ENCODE measurements around the gene TCEAL1.

The TCEAL1 gene

DNA sequence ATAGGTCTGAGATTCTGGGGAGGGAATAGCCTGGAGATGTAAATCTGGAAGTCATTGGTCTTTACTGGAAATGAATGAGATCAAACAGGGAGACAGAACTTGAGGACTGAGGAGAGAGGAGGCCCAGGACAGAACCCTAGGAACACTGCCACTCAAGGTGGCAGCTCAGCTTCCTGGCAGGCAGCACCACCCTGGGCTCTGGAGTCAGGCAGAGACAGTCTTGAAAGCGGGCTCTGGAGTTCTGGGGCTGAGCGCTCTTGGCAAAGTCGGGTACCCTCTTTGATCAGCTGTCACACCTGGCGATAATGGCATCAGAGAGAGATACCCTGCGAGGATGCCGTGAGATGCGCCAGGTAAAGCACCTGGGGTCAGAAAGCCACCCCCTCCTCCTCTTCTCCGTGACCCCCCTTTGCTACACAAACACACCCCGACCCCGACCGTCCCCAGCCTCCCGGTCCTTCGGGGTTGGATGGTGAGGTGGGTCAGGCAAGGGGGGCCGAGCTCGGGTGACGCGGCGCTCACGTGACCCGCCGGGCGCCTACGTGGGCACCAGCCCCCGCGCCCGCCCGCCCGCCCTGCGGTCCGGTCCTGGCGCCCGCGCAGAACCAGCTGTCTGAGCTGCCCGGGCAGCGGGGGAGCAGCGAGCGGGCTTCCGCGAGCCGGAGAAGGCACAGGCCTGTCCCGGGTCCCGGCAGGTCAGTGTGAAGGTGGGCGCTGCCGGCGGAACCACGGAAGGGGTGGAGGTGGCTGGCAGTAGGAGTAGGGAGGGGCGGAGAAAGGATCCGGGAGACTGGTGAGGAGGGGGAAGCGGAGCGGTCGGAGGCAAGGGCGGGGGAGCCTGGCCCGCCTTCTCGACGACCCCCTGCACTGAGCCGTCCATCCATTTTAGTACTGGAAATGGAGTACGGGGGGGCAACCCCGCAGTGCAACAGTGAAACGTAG lies 21.1 kb upstream of the TCEAL1 start, which contains the start of gene TCEAL3:
TSS of gene TCEAL3 (plus strand) at position 600 of the 942 bp plus-strand sequence. CDS start 1,102 bp downstream, outside the sequence.
- peak; percentile 19 for DNase-seq (ENCODE audit: insufficient read length, low spot score)
- FAIRE-seq: no peak
- TF ChIP-seq, protein P1, sequence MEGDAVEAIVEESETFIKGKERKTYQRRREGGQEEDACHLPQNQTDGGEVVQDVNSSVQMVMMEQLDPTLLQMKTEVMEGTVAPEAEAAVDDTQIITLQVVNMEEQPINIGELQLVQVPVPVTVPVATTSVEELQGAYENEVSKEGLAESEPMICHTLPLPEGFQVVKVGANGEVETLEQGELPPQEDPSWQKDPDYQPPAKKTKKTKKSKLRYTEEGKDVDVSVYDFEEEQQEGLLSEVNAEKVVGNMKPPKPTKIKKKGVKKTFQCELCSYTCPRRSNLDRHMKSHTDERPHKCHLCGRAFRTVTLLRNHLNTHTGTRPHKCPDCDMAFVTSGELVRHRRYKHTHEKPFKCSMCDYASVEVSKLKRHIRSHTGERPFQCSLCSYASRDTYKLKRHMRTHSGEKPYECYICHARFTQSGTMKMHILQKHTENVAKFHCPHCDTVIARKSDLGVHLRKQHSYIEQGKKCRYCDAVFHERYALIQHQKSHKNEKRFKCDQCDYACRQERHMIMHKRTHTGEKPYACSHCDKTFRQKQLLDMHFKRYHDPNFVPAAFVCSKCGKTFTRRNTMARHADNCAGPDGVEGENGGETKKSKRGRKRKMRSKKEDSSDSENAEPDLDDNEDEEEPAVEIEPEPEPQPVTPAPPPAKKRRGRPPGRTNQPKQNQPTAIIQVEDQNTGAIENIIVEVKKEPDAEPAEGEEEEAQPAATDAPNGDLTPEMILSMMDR (IDR thresholded peaks at IDR 0.05; ENCODE audit: insufficient read depth, missing control alignments): no peak

DNA sequence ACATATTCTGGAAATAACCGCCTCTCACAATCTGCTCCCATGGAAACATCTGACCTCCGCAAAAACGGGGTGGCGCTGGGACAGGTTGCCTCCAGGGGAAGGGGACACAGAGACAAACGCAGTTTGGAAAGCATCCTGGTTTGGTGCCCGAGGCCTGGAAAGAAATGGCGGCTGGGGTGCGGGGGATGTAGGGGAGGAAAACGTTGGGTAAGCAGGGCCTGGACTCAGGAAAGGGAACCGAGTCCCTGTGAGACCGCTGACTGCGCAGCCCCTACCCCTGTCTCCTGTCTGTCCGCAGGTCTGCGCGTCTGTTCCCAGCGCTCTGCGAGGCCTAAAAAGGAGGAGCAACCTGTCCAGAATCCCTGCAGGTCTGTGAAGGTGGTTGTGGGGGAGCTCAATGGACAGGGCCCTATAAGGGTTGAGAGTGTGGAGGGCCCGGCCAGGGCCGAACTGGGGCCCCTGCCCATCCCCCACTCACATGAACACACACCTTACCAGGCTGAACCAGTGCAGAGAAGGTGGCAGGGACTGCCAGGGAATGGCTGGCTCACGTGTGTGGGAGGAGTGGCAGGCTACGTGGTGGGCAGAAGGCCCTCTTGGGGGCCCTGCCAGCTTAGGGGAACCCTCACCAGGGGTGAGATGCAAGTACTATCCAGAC lies 20.3 kb upstream of the TCEAL1 start:
- DNase-seq (ENCODE audit: insufficient read length, low spot score): no peak

DNA sequence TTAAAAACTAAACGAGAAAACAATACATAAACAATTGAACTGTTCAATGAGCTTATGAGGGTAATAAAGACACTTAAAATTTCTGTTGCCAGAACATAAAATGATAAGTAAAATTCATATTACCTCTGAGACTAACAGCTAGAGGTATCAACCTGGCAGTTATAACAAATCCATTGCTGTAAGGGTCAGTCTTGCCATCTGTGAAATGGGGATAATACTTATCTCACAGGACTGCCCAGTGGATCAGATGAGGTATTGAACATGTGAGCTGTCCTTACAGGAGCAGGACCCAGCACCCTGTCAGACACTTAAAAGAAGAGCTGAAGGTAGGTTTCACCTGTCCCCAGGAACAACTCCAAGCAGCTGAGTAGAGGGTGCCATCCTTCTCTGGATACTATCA lies 18.5 kb upstream of the TCEAL1 start:
- TF ChIP-seq, protein P1 (IDR thresholded peaks at IDR 0.05; ENCODE audit: insufficient read depth, missing control alignments): no peak
- no peak for DNase-seq (ENCODE audit: insufficient read length, low spot score)
- FAIRE-seq: no peak

More for the DNA sequence above, 20.3 kb upstream of the TCEAL1 start:
- TF ChIP-seq, protein P1 (IDR thresholded peaks at IDR 0.05; ENCODE audit: insufficient read depth, missing control alignments): no peak
- FAIRE-seq: no peak

DNA sequence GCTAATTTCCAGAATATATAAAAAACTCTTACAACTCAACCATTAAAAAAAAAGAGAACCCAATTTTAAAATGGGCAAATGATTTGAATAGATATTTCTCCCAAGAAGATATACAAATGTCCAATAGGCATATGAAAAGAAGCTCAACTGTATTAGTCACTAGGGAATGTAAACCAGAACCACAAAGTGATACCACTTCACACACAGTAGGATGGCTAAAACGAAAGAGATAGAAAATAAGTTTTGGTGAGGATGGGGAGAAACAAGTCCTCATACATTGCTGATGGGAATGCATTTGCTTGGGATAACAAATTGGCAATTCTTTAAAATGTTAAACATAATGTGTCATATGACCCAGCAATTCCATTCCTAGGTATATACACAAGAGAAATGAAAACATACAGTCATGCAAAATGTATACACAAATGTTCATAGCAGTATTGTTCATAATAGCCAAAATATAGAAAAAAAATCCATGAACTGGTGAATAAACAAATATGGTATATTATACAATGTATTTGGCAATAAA lies 15.3 kb upstream of the TCEAL1 start:
- DNase-seq (ENCODE audit: insufficient read length, low spot score) (no peak), FAIRE-seq (no peak)
- TF ChIP-seq, protein P1 (IDR thresholded peaks at IDR 0.05; ENCODE audit: insufficient read depth, missing control alignments): no peak

DNA sequence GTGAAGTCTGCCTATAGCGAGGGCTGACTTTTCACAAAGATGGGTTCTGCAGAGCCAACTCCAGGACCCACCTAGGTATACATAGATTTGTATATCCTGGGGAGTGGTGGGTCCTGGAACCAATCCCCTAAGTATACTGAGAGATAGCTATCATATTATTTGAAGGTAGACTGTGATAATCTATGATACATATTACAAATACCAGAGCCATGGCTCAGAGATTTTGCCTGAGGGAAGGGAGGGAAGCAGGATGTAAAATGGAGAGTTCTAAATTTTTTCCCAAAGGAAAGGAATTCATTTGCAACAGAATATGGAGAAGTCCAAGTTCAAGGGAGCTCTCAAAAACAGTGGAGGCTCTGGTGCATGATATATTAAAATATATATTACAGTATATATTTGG lies 13.8 kb upstream of the TCEAL1 start:
- TF ChIP-seq, protein P1 (IDR thresholded peaks at IDR 0.05; ENCODE audit: insufficient read depth, missing control alignments): no peak
- FAIRE-seq (no peak), DNase-seq (ENCODE audit: insufficient read length, low spot score) (no peak)

DNA sequence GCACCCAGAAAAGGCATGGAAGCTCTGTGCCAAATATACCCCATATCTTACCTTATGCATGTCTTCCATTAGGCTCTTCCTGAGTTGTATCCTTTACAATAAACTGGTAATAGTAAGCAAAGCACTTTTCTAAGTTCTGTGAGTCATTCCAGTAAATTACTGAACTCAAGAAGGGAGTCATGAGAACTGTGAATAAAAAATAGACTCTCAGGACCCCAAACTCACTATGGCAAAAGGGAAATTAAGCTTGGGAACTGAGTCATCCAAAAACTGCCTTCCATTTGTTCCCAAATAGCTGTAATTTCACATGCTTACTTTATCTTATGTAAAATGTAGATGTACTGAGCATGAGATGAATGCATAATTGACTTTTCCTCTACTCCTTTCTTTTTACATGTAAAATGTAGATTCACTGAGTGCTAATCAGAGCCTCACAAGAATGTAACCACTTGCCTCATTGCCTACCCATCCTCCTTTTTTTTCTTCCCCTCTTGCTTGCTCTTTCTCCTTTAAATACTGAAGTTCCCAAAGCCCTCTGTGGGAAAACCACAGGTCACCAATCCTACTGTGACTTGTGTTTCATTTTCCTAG lies 12.9 kb upstream of the TCEAL1 start:
- FAIRE-seq: no peak
- DNase-seq (ENCODE audit: insufficient read length, low spot score): no peak
- TF ChIP-seq, protein P1 (IDR thresholded peaks at IDR 0.05; ENCODE audit: insufficient read depth, missing control alignments): no peak
